CD4-positive, alpha-beta T cell treated with Interleukin-10 for 1 hour (primary cell): ENCODE measurements around the gene GREB1L.

Experiments used
- DNase-seq: peaks from one replicate; pipeline ENCODE4 v3.0.0-alpha.2; 2020

The GREB1L gene

GRCh38 chr18:21496277-21496835, 254.3 kb downstream of the GREB1L start:
- no peak for DNase-seq

- no peak for DNase-seq
Observed at GRCh38 chr18:21499997-21500396, 258.0 kb downstream of the GREB1L start.

GRCh38 chr18:21502661-21503060, 260.6 kb downstream of the GREB1L start:
- DNase-seq: no peak

GRCh38 chr18:21507913-21508701, 266.1 kb downstream of the GREB1L start:
- no peak for DNase-seq

GRCh38 chr18:21509062-21509461, 267.0 kb downstream of the GREB1L start:
- no peak for DNase-seq

DNA sequence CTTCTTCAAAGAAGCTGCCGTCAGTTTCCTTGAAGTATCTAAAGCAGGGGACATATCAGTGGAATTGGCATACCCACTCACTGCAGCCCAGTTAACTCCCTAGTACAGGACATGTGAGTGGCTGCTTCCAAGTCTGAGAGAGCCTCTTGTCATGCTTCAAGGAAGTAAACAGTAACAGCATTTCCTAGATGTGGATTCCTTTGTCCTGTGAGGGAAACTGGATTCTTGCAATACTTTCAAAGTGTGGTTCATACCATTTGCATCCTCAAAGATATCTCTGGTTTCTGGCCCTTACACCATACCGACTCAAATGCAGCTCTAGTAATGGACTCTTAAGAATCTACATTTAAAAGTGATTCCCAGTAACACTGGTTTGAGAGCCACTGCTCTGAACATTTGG, 271.3 kb downstream of the GREB1L start:
- no peak for DNase-seq

DNA sequence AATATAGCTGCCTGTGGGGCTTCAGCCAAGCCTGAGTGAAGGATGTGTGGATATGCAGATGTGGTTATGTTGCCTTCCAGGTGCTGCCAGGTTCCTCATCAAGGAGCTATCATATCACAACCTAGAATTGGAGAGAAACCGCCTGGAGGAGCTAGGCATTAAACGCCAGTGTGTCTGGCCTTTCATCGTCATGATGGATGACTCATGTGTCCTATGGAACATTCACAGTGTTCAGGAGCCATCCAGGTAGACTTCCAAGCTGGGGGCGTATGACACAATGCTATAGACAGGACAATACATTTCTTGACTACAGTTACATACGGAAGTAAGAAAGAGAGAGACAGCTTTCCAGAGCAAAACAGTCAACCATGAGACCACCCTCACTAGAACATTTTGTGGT, 271.7 kb downstream of the GREB1L start:
- no peak for DNase-seq

GRCh38 chr18:21522530-21522929, 280.5 kb downstream of the GREB1L start:
- DNase-seq: no peak

GRCh38 chr18:21525916-21526315, 283.9 kb downstream of the GREB1L start:
- DNase-seq: no peak

- DNase-seq: no peak
Observed at GRCh38 chr18:21526463-21526862, 284.4 kb downstream of the GREB1L start.

DNA sequence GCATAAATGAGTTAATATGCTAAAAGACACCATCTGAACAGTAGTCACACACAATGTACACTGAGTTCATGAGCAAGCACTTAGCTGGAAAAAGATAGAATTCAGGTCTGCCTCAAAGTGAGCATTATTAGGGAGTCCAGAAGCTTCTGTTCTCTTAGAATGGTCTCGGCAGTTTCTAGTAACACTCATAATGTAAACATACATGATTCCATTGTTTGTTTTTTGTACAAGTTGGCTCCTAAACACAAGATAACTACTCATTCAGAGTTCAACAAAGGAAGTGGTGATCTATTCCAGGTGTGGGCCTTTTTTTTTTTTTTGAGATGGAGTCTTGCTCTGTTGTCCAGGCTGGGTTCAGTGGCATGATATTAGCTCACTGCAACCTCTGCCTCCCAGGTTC, 292.3 kb downstream of the GREB1L start:
- DNase-seq: no peak

GRCh38 chr18:21538230-21538629, 296.2 kb downstream of the GREB1L start:
- no peak for DNase-seq

DNA sequence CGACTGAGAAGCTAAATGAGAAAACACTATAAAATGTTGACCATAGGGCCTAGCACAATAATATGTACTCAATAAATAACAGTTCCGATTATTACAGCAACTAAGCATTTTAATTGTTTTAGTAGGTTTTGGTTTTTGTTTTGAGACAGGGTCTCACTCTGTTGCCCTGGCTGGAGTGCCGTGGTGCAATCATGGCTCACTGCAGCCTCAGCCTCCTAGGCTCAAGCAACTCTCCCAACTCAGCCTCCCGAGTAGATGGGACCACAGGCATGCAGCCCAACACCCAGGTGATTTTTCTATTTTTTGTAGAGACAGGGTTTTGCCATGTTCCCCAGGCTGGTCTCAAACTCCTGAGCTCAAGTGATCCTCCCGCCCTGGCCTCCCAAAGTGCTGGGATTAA, 304.4 kb downstream of the GREB1L start:
- DNase-seq: no peak

DNA sequence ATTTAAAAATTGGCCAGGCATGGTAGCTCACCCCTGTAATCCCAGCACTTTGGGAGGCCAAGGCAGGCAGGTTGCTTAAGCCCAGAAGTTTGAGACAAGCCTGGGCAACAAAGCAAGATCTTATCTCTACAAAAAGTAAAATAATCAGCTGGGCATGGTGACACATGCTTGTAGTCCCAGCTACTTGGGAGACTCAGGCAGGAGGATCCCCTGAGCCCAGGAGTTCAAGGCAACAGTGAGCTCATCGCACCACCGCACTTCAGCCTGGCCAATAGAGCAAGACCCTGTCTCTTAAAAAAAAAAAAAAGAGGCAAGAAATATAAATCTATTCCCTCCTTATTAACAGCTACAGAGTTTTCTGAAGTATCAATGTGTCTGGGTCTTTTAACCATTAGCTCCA, 306.6 kb downstream of the GREB1L start:
- no peak for DNase-seq

DNA sequence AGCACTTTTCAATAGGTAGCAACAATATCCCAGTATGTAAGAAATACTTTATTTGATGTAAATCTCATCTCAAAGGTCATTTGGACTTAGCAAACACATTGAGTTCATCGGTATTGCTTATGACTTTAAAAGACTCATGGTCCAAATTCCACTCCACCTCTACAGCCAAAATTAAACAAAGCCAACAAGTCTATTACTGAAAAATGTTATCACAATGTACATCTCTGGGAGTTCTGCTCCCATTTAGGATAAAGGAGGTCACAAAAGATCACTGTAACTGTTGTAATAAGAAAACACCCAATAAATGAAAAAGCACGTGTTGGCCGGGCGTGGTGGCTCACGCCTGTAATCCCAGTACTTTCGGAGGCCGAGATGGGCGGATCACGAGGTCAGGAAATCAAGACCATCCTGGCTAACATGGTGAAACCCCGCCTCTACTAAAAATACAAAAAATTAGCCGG, 308.5 kb downstream of the GREB1L start:
- no peak for DNase-seq

DNA sequence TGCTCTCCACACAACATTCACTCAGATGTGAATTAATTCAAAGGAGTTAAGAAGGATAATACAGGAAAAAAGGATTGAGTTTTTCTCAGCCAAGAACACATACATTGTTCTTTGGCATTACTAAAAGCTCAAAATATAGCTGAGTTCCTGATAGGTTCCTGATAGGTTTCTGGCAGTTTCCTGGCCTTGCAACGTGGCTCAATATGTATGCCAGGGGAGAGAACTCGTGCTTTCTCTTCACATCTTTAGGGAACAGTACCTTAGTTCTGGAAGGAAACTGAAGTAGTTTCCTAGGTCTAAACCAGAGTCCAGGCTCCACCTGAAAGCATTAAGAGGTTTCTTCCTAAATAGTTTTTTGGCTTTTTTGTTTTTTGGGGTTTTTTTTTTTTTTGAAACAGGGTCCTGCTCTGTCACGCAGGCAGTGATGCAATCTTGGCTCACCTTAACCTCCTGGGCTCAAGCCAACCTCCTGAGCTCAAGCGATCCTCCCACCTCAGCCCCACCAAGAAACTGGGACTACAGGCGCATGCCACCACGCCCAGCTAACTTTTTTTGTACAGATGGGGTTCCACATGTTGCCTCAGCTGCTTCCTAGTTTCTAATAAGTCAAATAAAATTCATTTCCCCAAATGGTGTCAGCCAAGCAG, 315.7 kb downstream of the GREB1L start:
- DNase-seq: no peak

DNA sequence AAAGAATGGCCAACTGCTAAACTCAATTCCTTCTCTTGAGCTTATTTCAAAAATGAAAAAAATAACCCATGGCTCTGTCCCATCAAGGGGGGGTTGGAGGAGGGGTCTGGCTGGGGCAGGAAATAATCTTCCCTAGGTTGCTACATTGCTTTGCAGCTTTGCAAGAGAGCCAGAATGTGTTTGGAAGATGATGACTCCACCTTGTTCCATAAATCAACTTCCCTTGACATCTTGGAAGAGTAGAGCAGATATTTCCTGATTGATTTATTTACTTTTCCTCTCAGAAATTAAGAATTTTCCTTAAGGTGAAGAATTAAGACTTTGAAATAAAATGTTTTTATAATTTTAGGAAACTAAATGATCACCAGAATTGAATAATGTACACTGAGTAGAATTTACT, 317.2 kb downstream of the GREB1L start:
- DNase-seq: no peak

- no peak for DNase-seq
Observed at GRCh38 chr18:21571772-21572171, 329.7 kb downstream of the GREB1L start.
